HL-60 (cell line): ENCODE data around the gene LRRC4B.

Experiments used
- GABPA ChIP-seq: IDR thresholded peaks from 2 replicates; pipeline ENCODE4 v1.6.1; 2012; ENCODE audit warnings: low read depth
- POLR2AphosphoS5 ChIP-seq: IDR thresholded peaks from 2 replicates; pipeline ENCODE4 v1.6.1; 2012; ENCODE audit warnings: low read depth

GRCh38 chr19:50516456-50516855 is 51.8 kb downstream of the LRRC4B start:
- TF ChIP-seq POLR2AphosphoS5 = no peak
- TF ChIP-seq GABPA = no peak
